GM19043 (cell line): ENCODE measurements around the gene RAD23A.

Experiments
- ATAC-seq: cut with Tn5 transposase; IDR thresholded peaks from one replicate; pipeline ENCODE4 v1.9.1; 2021; ENCODE audit warnings: low read depth; ENCODE audit not compliant: unreplicated experiment

The RAD23A gene

DNA sequence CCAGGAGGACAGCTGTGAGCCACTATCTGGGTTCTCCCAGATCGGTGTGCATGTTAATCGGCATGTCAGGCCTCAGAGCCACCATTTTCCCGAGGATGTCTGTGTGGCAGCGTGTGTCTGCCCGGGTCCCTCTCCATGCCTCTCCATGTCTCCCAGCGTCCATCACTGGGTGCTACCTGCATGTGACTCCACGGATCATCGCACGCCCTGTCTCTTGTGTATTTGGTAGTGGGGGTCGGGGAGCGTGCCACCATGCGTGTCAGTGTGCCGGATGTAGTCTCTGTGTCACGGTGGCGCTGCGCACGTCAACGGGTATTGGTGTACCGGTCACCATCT is 55.5 kb downstream of the RAD23A start:
- no peak for ATAC-seq

DNA sequence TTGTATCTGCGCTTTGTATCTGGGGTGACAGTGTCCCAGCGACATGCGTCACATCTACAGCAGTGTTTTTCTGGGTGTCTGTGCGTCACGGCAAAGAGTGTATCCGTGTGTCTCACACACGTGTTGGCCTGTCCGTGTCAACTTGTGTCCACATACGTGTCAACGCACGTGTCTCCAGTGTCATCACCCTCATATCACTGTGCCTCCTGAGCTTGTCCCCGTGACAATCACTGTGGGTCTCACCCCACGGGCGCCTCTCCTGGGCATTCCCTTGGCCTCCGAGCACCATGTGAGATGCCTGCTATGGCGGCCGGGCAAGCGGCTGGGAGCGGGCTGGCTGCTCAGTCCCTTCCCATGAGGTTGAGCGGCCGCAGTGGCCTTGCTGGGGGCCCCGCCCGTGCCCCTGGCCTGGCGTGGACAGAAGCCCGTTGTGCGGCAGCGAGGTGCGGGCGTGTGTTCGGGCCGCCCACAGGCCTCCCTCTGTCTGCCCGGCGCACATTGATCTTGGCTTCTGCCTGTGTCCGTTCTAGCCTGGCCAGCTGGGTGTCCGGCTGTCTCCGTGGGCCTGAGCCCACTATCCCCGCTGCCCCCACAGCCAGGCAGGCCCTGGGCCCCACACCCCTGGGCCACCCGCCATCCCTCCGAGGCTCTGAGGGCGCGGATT is 56.0 kb downstream of the RAD23A start:
- ATAC-seq = no peak

DNA sequence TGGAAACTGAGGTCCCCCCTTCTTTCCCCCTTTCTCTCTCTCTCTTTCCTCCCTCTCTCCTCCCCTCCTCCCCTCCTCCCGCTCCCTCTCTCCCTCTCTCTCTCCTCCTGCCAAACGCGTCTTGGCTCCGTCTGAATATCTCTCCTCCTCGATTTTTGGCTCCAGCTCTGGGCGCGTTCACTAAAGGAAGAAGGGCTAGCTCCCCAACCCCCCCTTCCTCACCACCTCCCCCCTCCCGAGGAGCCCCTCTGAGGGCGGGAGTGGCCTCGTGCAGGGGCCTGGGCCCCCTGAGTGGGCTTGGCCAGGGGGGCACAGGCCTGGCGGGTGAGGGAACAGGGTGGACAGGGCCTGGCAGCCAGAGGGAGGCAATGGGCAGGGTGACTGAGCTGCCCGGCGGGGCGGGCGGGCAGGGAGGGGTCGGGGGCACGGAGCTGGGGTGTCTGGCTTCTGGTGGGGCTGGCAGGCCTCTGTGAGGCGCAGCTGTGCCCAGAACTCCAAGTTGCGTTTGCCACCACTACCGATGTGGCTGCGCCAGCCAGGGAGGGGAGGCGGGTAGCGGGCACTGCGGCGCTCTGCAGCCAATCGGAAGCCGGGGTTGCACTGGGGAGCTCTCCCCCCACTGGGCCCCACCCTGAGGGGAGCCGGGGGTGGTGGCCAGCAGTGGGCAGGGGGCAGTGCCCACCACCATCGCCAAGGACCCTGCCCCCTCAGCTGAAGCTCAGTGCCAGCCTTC is 56.7 kb downstream of the RAD23A start:
- no peak for ATAC-seq

DNA sequence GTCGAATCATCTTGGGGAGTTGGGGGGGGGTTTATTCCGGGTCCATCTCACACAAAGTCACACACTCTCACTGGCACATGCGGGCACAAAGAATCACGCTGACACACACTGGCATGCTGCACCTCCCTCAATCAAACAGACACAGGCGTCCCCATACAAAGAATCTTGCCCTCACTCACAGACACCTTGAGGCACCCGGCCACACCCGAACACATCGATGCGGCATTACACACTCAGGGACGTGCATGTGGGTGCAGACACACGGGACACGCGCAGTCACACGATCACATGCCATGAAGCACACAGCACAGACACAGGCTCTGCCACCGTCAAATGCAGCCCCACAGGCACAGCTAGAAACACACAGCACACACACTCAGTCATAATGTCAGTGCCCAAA is 57.4 kb downstream of the RAD23A start:
- ATAC-seq = no peak
